ENCODE results near the gene MIF. TPM values are rescaled to one million over a fixed set of nuclear protein-coding genes. Genes with fewer than 3 reads are reported as not detected.
"Not testable (repeated sequence)": the region's sequence is repeated elsewhere in the genome, so short reads cannot be mapped to it uniquely, and the experiment has no call there.

MIF gene
- total RNA-seq, 2 donors from 2014 or later, result 919 to 1,364 TPM

DNA sequence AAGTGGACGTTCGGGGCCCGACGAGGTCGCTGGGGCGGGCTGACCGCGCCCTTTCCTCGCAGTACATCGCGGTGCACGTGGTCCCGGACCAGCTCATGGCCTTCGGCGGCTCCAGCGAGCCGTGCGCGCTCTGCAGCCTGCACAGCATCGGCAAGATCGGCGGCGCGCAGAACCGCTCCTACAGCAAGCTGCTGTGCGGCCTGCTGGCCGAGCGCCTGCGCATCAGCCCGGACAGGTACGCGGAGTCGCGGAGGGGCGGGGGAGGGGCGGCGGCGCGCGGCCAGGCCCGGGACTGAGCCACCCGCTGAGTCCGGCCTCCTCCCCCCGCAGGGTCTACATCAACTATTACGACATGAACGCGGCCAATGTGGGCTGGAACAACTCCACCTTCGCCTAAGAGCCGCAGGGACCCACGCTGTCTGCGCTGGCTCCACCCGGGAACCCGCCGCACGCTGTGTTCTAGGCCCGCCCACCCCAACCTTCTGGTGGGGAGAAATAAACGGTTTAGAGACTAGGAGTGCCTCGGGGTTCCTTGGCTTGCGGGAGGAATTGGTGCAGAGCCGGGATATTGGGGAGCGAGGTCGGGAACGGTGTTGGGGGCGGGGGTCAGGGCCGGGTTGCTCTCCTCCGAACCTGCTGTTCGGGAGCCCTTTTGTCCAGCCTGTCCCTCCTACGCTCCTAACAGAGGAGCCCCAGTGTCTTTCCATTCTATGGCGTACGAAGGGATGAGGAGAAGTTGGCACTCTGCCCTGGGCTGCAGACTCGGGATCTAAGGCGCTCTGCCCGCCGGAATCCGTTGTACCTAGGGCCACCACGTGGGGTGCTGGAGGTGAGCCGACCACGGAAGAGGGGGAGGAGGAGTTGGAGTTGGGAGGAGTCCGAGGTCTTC lies 771 bp downstream of the MIF start:
- ATAC-seq (peak; percentile 31 to 52), DNase-seq (ENCODE audit: low spot score in 2 of 2) (peak; percentile 71 to 77)
- Mint-ChIP-seq H3K36me3 (peaks cover 22 to 33% of the 10 kb centered on the region in 2 donors), H3K27ac (peak overlapping the region; percentile 96), H3K9me3 (peaks cover 0 to 4% of the 10 kb centered on the region in 2 donors)

DNA sequence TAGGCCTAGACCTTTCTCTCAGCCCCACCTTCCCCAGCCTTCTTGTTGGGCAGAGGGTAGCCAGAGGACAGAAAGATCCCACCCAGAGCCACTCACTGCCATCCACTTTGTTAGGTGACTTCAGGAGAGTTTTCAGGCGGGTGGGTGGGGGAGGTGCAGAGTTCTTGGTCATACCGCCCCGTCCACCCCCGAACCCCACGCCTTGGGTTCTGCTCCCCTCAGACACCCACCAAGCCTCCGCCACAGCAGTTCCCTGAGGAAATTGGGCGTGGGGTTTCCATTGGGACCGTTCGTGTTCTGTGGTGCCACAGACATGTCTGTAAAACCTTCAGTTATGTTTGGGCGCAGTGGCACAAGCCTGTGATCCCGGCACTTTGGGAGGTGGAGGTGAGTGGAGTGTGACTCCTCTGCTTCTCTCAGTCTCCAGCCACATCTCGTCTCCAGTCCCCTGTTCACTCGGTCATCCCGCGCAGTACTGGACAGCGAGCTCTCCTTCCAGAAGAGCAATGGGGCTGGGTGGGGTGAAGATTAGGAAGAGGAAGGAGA lies 1.5 kb downstream of the MIF start:
- ATAC-seq (no peak), DNase-seq (ENCODE audit: low spot score in 2 of 2) (no peak)
- peaks cover 0 to 4% of the 10 kb centered on the region in 2 donors for H3K9me3 Mint-ChIP-seq
- H3K36me3 Mint-ChIP-seq, result peaks cover 22 to 33% of the 10 kb centered on the region in 2 donors
- H3K27ac Mint-ChIP-seq, result peak overlapping the region; percentile 96

DNA sequence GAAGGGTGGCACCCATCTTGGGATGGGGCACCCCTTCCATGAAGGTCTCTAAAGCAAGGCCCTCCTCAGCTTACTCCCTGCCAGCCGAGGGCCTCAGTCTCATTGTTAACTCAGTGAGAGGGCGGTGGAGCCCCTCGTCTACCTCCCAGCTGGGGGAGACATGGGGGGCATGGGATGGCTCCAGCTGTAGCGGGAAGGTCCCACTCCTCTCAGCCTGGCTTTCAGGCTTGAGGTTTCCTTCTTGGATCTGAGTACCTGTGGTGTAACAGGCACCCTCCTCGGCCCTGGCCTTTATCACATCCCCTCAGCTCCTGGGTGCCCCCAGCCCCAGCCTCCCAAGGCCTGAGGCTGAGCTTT lies 2.0 kb downstream of the MIF start:
- Mint-ChIP-seq H3K9me3 (peaks cover 0 to 4% of the 10 kb centered on the region in 2 donors), H3K27ac (peak overlapping the region; percentile 96), H3K36me3 (peaks cover 22 to 33% of the 10 kb centered on the region in 2 donors)
- ATAC-seq (no peak), DNase-seq (ENCODE audit: low spot score in 2 of 2) (no peak)

GRCh38 chr22:23896523-23897186 lies 2.5 kb downstream of the MIF start:
- ATAC-seq, result no peak
- peaks cover 0 to 4% of the 10 kb centered on the region in 2 donors for H3K9me3 Mint-ChIP-seq
- no peak for DNase-seq (ENCODE audit: low spot score in 2 of 2)
- peaks cover 22 to 33% of the 10 kb centered on the region in 2 donors for H3K36me3 Mint-ChIP-seq
- H3K27ac Mint-ChIP-seq, result peak overlapping the region; percentile 73 to 96

DNA sequence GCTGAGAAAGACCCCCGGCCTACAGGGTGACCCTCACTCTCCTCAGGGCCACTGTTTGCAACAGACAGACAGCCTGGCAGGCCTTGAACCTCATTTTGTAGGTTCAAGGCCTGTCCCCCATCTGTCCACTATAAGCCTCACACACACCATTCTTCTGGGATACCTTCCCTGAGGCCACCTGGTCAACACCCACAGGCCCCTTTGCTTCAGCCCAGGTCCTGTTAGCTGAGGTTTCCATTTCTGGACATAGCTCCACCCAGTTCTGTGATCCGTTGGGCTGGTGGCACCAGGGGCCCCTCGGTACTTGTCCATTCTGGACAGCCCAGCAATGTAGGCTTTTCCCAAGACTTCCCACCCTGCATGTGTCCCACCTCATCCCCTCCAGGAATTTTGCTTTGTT lies 3.1 kb downstream of the MIF start:
- Mint-ChIP-seq H3K36me3 (peaks cover 22 to 33% of the 10 kb centered on the region in 2 donors), H3K27ac (peak overlapping the region; percentile 73 to 96), H3K9me3 (peaks cover 0 to 4% of the 10 kb centered on the region in 2 donors)
- no peak for ATAC-seq
- DNase-seq (ENCODE audit: low spot score in 2 of 2), result no peak

DNA sequence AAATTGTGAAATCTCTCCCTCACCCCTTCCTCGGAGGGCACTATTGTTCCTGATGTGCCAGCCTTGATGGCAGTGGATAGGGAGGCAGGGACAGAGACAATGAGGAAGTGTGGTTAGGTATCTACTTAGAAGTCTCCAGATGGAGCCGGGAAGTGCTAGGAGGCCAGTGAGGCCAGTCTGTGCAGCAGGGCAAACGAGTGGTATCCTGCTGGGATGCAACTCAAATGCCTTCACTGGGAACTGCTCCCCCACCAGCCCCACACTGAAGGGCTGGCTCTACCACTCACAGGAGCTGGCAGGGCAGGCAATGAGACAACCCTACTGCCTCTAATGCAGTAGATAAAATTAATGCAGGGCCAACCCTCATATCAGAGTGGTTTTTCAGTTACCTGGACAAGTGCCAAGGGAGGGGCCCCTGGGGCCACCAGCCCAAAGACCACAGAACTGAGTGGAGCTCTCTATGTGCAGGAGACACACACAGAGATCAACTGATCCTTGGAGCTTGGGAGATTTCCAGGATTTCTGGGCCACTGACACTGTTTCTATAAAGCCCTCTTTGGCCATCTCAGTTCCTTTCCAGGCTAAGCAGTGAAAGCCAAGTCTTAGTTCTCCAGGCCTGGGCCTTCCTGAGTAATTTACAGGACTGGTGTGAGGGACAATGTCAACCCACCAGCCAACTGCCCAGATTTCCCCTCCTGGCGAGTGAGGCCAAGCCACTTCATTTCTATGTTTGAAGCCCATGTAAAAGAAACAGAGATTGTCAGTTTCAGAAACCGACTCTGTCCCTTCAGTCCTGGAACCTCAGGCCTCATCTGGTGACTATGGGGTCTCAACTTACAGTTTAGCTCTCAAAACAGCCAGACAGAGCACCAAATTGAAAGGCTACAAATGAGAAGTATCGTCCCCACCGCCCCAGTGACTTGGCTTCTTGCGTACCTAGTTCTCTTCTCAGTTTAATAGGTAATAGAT lies 4.1 kb downstream of the MIF start:
- Mint-ChIP-seq H3K9me3 (peaks cover 0 to 4% of the 10 kb centered on the region in 2 donors), H3K36me3 (peaks cover 22 to 33% of the 10 kb centered on the region in 2 donors), H3K27ac (peak overlapping the region in 1 of 2 donors; percentile 32)
- no peak for ATAC-seq
- DNase-seq (ENCODE audit: low spot score in 2 of 2), result no peak

- Mint-ChIP-seq H3K9me3 (peaks cover 0 to 4% of the 10 kb centered on the region in 2 donors), H3K36me3 (peaks cover 20 to 31% of the 10 kb centered on the region in 2 donors), H3K27ac (no peak overlapping the region)
- ATAC-seq (no peak), DNase-seq (ENCODE audit: low spot score in 2 of 2) (no peak)
Observed at GRCh38 chr22:23899042-23899745, 5.0 kb downstream of the MIF start.

DNA sequence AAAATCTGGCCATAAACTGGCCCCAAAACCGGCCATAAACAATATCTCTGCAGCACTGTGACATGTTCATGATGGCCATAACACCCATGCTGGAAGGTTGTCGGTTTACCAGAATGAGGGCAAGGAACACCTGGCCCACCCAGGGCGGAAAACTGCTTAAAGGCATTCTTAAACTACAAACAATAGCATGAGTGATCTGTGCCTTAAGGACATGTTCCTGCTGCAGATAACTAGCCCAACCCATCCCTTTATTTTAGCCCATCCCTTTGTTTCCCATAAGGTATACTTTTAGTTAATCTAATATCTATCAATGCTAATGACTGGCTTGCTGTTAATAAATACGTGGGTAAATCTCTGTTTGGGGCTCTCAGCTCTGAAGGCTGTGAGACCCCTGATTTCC lies 6.0 kb downstream of the MIF start:
- DNase-seq (ENCODE audit: low spot score in 2 of 2); ATAC-seq; H3K9me3 Mint-ChIP-seq: not testable (repeated sequence)
- H3K27ac Mint-ChIP-seq, result peak overlapping the region in 1 of 2 donors; percentile 34
- H3K36me3 Mint-ChIP-seq, result peaks cover 13 to 24% of the 10 kb centered on the region in 2 donors

DNA sequence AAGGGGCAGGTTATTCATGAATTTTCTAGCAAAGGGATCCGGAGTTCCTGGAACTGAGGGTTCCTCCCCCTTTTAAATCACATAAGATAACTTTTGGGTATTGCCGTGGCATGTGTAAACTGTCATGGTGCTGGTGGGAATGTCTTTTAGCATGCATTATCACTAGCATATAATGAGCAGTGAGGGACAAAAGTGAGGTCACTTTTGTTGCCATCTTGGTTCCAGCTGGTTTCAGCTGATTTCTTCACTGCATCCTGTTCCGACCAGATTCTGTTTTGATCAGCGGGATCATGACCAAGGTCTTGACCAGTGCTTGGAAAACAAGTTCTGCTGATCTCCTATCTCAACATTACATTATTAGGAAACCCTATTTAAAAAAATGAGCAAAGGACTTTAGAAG lies 7.4 kb downstream of the MIF start:
- no peak for ATAC-seq
- no peak overlapping the region for H3K27ac Mint-ChIP-seq
- H3K9me3 Mint-ChIP-seq, result peaks cover 0 to 4% of the 10 kb centered on the region in 2 donors
- DNase-seq (ENCODE audit: low spot score in 2 of 2), result no peak
- H3K36me3 Mint-ChIP-seq, result peaks cover 10 to 14% of the 10 kb centered on the region in 2 donors

- DNase-seq (ENCODE audit: low spot score in 2 of 2), result no peak
- H3K9me3 Mint-ChIP-seq, result peaks cover 0 to 4% of the 10 kb centered on the region in 2 donors
- H3K36me3 Mint-ChIP-seq, result peaks cover 0 to 5% of the 10 kb centered on the region in 2 donors
- no peak overlapping the region for H3K27ac Mint-ChIP-seq
- no peak for ATAC-seq
Observed at GRCh38 chr22:23903328-23903971, 9.3 kb downstream of the MIF start.

- no peak for ATAC-seq
- Mint-ChIP-seq H3K36me3 (peaks cover 0 to 1% of the 10 kb centered on the region in 2 donors), H3K27ac (no peak overlapping the region), H3K9me3 (peaks cover 0 to 2% of the 10 kb centered on the region in 2 donors)
- DNase-seq (ENCODE audit: low spot score in 2 of 2), result no peak
Observed at GRCh38 chr22:23904573-23905254, 10.5 kb downstream of the MIF start.

DNA sequence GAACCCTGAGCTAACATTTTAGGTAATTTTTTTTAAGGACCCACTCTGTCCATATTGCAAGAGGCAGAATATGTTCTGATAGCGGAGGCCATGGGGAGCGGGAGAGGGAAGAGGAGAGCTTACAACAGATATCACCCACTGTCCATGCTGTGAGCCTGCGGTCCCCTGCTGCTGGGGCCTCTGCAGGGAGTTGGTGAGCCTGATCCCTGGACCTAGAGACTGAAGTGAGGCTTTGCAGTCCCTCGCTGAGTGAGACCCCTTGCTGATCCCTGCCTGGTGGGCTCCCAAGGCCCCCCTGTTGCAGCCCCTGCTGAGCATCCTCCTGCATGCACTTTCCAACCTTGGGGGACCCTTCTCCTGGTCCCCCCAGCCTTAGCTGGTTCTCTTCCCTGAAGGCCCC lies 12.5 kb downstream of the MIF start:
- no peak for ATAC-seq
- DNase-seq (ENCODE audit: low spot score in 2 of 2), result no peak
- Mint-ChIP-seq H3K36me3 (no peaks in the 10 kb centered on the region), H3K9me3 (no peaks in the 10 kb centered on the region), H3K27ac (no peak overlapping the region)

- H3K36me3 Mint-ChIP-seq; H3K27ac Mint-ChIP-seq; H3K9me3 Mint-ChIP-seq; DNase-seq (ENCODE audit: low spot score in 2 of 2); ATAC-seq: not testable (repeated sequence)
Observed at GRCh38 chr22:23907423-23907822, 13.2 kb downstream of the MIF start.

DNA sequence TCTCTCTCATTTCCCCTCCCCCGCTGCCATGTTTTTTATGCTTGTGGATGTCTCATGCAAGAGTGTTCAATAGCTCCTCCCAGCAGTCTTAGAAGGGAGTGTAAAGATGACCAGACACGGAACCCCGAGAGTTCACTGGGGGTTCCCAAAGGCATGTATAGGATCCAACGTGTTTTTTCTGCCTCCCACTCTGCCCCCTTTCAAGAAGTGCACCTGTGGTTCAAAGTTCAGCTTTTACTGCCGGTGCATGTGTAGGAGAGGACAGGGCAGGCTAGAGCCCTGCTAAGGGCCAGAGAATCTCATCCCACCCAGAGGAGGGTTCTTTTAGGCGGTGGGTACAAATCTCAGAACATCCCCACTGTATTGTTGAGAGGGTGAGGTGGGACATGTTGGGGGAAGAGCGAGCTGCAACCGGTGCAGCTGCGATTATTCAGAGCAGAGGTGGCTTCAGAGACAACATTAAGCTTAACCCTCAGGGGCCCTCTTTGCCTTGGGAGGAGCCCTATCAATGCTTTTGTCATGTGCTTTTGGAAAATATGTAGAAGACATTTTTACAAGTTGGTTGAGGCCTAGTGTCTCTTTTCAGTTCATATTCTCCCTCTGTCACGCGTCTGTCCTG lies 14.5 kb downstream of the MIF start:
- H3K36me3 Mint-ChIP-seq, result peaks cover 3% of the 10 kb centered on the region in 2 donors
- H3K9me3 Mint-ChIP-seq, result no peaks in the 10 kb centered on the region
- DNase-seq (ENCODE audit: low spot score in 2 of 2), result no peak
- no peak overlapping the region for H3K27ac Mint-ChIP-seq
- no peak for ATAC-seq
